Keratinocyte (primary cell): ENCODE measurements around the gene INO80. TPM values are rescaled to one million over a fixed set of nuclear protein-coding genes. Genes with fewer than 3 reads are reported as not detected.

ENCODE experiments used
- DNase-seq: peaks from one replicate; pipeline ENCODE4 v3.0.0-alpha.2; 2011; ENCODE audit warnings: low read depth, missing footprints, low spot score
- FAIRE-seq: peaks from 2 replicates; lab custom pipeline; 2011; peaks lifted over from hg19 to GRCh38; lab: Jason Lieb, UNC
- H2AFZ ChIP-seq: 2 replicates; pipeline ENCODE4 v1.6.0; 2012; ENCODE audit warnings: low read length, control low read depth, inconsistent platforms; ENCODE audit not compliant: control insufficient read depth
- H3K27ac ChIP-seq: 2 replicates; pipeline ENCODE4 v1.5.1; 2011; ENCODE audit warnings: low read length; ENCODE audit not compliant: control insufficient read depth, insufficient read depth
- H3K27me3 ChIP-seq: 3 replicates; pipeline ENCODE4 v1.6.0; 2011; ENCODE audit warnings: low read length; ENCODE audit not compliant: control insufficient read depth, insufficient read depth; ENCODE audit errors: extremely low read depth
- H3K36me3 ChIP-seq, 2 experiments: 2 replicates in 1 of 2; 3 replicates in 1 of 2; pipeline ENCODE4 v1.5.1; 2011; ENCODE audit warnings: low read length in 2 of 2, mild to moderate bottlenecking in 1 of 2; ENCODE audit not compliant: control insufficient read depth in 2 of 2, insufficient read depth in 2 of 2; ENCODE audit errors: extremely low read depth in 1 of 2
- H3K4me1 ChIP-seq: 3 replicates; pipeline ENCODE4 v1.5.1; 2011; ENCODE audit warnings: low read length; ENCODE audit not compliant: control insufficient read depth, insufficient read depth; ENCODE audit errors: extremely low read depth
- H3K4me2 ChIP-seq: 3 replicates; pipeline ENCODE4 v1.6.0; 2011; ENCODE audit warnings: low read depth, low read length; ENCODE audit not compliant: control insufficient read depth, insufficient read depth; ENCODE audit errors: extremely low read depth
- H3K4me3 ChIP-seq, 3 experiments: fragments of 200-600 bp in 1 of 3; sonication (generic) in 1 of 3; 2 replicates in 2 of 3; 3 replicates in 1 of 3; pipeline ENCODE4 v1.5.1; 2011 to 2016; ENCODE audit warnings: low read length in 3 of 3, mild to moderate bottlenecking in 3 of 3, control low read depth in 2 of 3, inconsistent platforms in 1 of 3, low read depth in 1 of 3, mixed read lengths in 1 of 3, mixed run types in 1 of 3, moderate library complexity in 1 of 3; ENCODE audit not compliant: control insufficient read depth in 2 of 3, insufficient read depth in 2 of 3; ENCODE audit errors: extremely low read depth in 1 of 3
- H3K79me2 ChIP-seq: 2 replicates; pipeline ENCODE4 v1.6.0; 2012; ENCODE audit warnings: low read length; ENCODE audit not compliant: control insufficient read depth, insufficient read depth
- H3K9ac ChIP-seq: 3 replicates; pipeline ENCODE4 v1.6.0; 2011; ENCODE audit warnings: low read length; ENCODE audit not compliant: control insufficient read depth, insufficient read depth; ENCODE audit errors: extremely low read depth
- H3K9me1 ChIP-seq: 3 replicates; pipeline ENCODE4 v1.6.0; 2011; ENCODE audit warnings: low read length; ENCODE audit not compliant: control insufficient read depth, insufficient read depth; ENCODE audit errors: extremely low read depth
- H3K9me3 ChIP-seq: 2 replicates; pipeline ENCODE4 v1.5.1; 2012; ENCODE audit warnings: low read depth, low read length; ENCODE audit not compliant: control insufficient read depth
- H4K20me1 ChIP-seq: 3 replicates; pipeline ENCODE4 v1.6.0; 2011; ENCODE audit warnings: low read length; ENCODE audit not compliant: control insufficient read depth, insufficient read depth; ENCODE audit errors: extremely low read depth
- CTCF ChIP-seq, 3 experiments: IDR thresholded peaks in 1 of 3; conservative IDR thresholded peaks in 1 of 3; optimal IDR thresholded peaks in 1 of 3; 2 replicates in 2 of 3; 3 replicates in 1 of 3; pipeline versions ENCODE3 to v1.5.1; 2011; ENCODE audit warnings: low read length in 3 of 3, mild to moderate bottlenecking in 3 of 3, moderate library complexity in 2 of 3, control low read depth in 1 of 3, inconsistent platforms in 1 of 3; ENCODE audit not compliant: insufficient read depth in 2 of 3; ENCODE audit errors: extremely low read depth in 1 of 3
- EZH2 ChIP-seq: IDR thresholded peaks from one replicate; pipeline ENCODE4 v1.6.1; 2012; ENCODE audit warnings: inconsistent platforms, mild to moderate bottlenecking, low read length, moderate library complexity
- dilution Hi-C: fragments of 300-500 bp; cut with MboI; formaldehyde crosslinking; loops from one replicate; pipeline ENCODE4 v1.7.0; 2020; ENCODE audit warnings: low sequenced_read_pairs; ENCODE audit not compliant: extremely low pct_ligation_motif_present
- polyA plus RNA-seq, 5 experiments: library from polyadenylated mRNA; depleted of rRNA in 3 of 5; stranded (reverse) in 3 of 5; stranded (forward) in 1 of 5; unstranded in 1 of 5; fragments of >200 nt; gene quantifications; 1 replicate in 1 of 5; 2 replicates in 3 of 5; 3 replicates in 1 of 5; pipeline versions ENCODE4 v1.2.1 to v1.2.3, GENCODE V29; 2011 to 2012; ENCODE audit warnings: missing spikeins in 2 of 5, low read depth in 1 of 5, low replicate concordance in 1 of 5

Gene INO80
- polyA plus RNA-seq, 1 donor (not counting 4 experiments of a cell fraction or from before 2014, with no cell fraction given) = 10.3 TPM

GRCh38 chr15:40995656-40996055 lies 120.4 kb downstream of the INO80 start:
- no peak for DNase-seq
- Histone ChIP-seq H2AFZ (no peak overlapping the region), H3K4me2 (no peak overlapping the region), H3K4me3 (no peak overlapping the region), H3K4me1 (peaks cover 7% of the 10 kb centered on the region), H3K36me3 (peaks cover 12 to 33% of the 10 kb centered on the region in 2 experiments), H3K9ac (no peak overlapping the region), H3K79me2 (no peaks in the 10 kb centered on the region), H3K9me1 (peaks cover 3% of the 10 kb centered on the region), H3K27ac (no peak overlapping the region), H3K27me3 (no peaks in the 10 kb centered on the region), H4K20me1 (no peaks in the 10 kb centered on the region), H3K9me3 (no peaks in the 10 kb centered on the region)
- TF ChIP-seq CTCF (optimal IDR thresholded peaks at IDR 0.05 in 1 of 3, IDR thresholded peaks at IDR 0.05 in 1 of 3, conservative IDR thresholded peaks at IDR 0.05 in 1 of 3; ENCODE audit: extremely low read depth in 1 of 3, insufficient read depth in 2 of 3, low read length in 3 of 3) (no peak), EZH2 (no peak)
- FAIRE-seq = no peak
- dilution Hi-C loops = no loop called here

- no peaks in the 10 kb centered on the region for H4K20me1 ChIP-seq
- dilution Hi-C loops = no loop called here
- no peak overlapping the region for H3K4me2 ChIP-seq
- peaks cover 13 to 46% of the 10 kb centered on the region in 2 experiments for H3K36me3 ChIP-seq
- H3K4me1 ChIP-seq = no peaks in the 10 kb centered on the region
- no peak overlapping the region for H3K27ac ChIP-seq
- H3K27me3 ChIP-seq = no peaks in the 10 kb centered on the region
- peaks cover 3% of the 10 kb centered on the region for H3K9me1 ChIP-seq
- DNase-seq = no peak
- H3K9ac ChIP-seq = no peak overlapping the region
- no peak for FAIRE-seq
- H2AFZ ChIP-seq = no peak overlapping the region
- TF ChIP-seq EZH2 (no peak), CTCF (optimal IDR thresholded peaks at IDR 0.05 in 1 of 3, IDR thresholded peaks at IDR 0.05 in 1 of 3, conservative IDR thresholded peaks at IDR 0.05 in 1 of 3; ENCODE audit: extremely low read depth in 1 of 3, insufficient read depth in 2 of 3, low read length in 3 of 3) (no peak)
- H3K9me3 ChIP-seq = no peaks in the 10 kb centered on the region
- H3K4me3 ChIP-seq = no peak overlapping the region
- H3K79me2 ChIP-seq = no peaks in the 10 kb centered on the region
Measured at GRCh38 chr15:40992825-40993224, 123.3 kb downstream of the INO80 start.
